C4-2B (cell line): ENCODE data around the gene ALOX15.

Experiments
- H3K27ac ChIP-seq: fragments of 450-650 bp; 2 replicates; pipeline ENCODE4 v1.5.1; 2017
- CTCF ChIP-seq: fragments of 450-650 bp; conservative IDR thresholded peaks from 2 replicates; pipeline ENCODE4 v1.5.1; 2017; ENCODE audit warnings: mild to moderate bottlenecking
- ZFX ChIP-seq: fragments of 450-650 bp; IDR thresholded peaks from 2 replicates; pipeline ENCODE4 v1.6.1; 2017

The ALOX15 gene

DNA sequence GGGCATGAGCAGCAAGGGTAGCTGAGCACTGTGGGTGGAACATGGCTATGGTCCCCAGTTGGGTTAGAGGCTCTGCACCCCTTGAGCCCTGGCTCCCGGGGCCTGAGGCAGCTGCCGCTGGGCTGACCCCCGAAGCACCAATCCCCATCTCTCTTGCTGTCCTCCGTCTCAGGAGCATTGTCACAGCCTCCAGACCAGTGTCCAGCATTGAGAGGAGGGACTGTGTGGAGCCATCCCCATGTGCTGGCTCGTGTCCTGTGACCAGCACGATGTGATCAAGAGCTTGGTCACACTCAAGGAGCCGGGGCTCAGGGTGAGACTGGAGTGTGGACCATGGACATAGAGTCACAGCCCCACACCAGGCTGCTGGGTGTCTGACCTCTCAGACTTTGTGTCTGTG, 54.3 kb downstream of the ALOX15 start:
- TF ChIP-seq ZFX: no peak
- no peak for TF ChIP-seq CTCF
- no peak overlapping the region for H3K27ac ChIP-seq

GRCh38 chr17:4586043-4586442, 55.4 kb downstream of the ALOX15 start:
- TF ChIP-seq CTCF (no peak), ZFX (no peak)
- no peak overlapping the region for H3K27ac ChIP-seq

GRCh38 chr17:4585638-4585994, 55.9 kb downstream of the ALOX15 start:
- H3K27ac ChIP-seq: no peak overlapping the region
- no peak for TF ChIP-seq ZFX
- TF ChIP-seq CTCF: no peak

DNA sequence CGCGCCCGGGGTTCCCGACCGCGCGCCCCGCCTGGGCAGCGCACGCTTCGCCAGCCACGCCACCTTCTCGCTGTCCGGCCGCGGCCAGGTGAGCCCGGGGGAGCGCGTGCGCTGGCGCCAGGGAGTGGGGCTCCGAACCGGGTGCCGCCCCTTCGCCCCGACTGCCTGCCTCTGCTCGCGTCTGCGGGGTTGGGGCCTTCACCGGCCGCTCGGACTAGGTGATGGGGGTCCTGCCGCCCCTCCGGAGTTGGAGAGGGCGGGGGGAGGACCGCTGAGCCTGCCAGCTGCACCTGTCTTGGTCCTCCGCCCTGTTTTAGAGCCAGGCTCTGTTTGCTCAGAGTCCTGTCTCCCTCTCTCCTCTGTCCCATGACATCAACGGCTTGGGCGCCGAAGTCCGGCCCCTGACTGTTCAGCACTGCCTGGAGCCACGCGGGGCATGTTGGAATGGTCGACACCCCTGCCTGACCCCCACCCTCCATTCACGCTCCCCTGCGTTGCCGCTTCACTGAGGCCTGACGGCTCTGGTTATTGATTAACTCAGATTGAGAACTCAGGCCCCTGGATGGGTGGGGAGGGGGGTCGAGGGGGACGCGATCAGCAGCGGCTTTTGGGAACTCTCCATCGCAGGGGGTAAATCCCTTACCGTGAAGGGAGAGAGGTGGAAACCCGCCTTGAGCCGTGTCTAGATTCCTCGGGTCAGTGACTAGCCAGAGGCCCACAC, 56.4 kb downstream of the ALOX15 start:
- TF ChIP-seq ZFX (no peak), CTCF (no peak)
- no peak overlapping the region for H3K27ac ChIP-seq

GRCh38 chr17:4584101-4584916, 57.2 kb downstream of the ALOX15 start, which contains the start of gene SMTNL2:
Gene SMTNL2, plus strand, starts transcription at chr17:4584529. Its CDS starts 77 bp downstream, at chr17:4584606.
- no peak for TF ChIP-seq ZFX
- TF ChIP-seq CTCF: no peak
- H3K27ac ChIP-seq: no peak within 1 kb of the TSS

DNA sequence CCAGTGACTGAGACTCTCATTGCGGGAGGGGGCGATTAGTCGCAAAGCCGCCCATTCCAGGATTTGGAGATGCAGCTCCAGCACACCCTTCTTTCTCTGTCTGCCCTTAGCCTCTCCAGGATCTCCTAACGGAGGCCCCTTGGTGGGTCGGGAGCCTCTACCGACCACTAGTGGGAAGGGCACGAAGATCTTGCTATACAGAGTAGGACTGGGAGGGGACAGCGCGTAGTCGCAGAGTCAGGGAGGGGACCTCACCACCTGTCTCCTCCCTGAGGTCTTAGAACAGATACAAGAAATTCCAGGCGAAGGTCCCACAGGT, 57.7 kb downstream of the ALOX15 start:
- no peak for TF ChIP-seq ZFX
- TF ChIP-seq CTCF: no peak
- no peak overlapping the region for H3K27ac ChIP-seq

DNA sequence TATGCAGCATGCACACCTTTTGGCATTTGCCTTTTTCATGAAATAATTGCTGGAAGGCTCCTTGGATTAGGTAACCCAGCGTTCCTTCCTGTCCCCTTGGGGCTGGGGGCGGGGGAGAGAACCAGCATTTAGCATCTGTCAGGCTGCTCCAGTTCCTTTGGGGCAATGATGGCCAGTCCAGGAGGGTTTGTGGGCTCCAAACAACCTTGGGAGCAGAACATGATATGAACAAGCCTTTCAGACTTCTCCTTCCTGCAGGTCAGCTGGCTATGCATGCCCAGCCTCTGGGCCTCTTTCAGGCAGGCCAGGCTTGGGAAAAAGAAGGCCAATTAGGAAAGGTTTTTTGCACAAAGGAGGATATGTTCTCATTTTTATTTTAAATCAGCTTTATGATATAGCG, 58.3 kb downstream of the ALOX15 start:
- no peak overlapping the region for H3K27ac ChIP-seq
- TF ChIP-seq CTCF: no peak
- no peak for TF ChIP-seq ZFX
